HG02981 (cell line): ENCODE measurements around the gene ADAD1.
"Not testable (repeated sequence)": the region's sequence is repeated elsewhere in the genome, so short reads cannot be mapped to it uniquely, and the experiment has no call there.

Source experiments
- ATAC-seq: cut with Tn5 transposase; IDR thresholded peaks from one replicate; pipeline ENCODE4 v1.9.1; 2021; ENCODE audit warnings: mild to moderate bottlenecking, moderate library complexity; ENCODE audit not compliant: unreplicated experiment

ADAD1 gene

DNA sequence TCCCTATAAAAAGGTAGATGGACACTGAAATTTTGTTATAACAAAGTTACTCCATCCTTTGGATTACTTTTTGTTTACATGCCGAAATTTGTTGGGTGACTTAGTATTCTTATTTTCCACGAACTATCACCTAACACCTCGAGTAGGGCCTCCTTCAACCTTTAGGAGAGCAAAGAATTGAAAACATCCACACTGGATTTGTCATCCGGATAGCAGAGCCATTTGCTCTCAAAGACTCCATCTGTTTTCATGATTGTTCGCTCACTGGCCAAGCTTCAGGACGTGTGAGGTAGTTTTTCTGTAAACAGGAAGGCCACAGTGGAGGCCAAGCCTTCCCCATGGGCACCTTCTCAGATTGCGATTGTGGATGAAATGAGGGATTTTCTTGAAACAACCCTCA is at the start of gene ADAD1:
ADAD1 (plus strand) TSS at position 301 of the 400 bp plus-strand sequence. CDS start 1,059 bp downstream, outside the sequence.
- no peak for ATAC-seq

DNA sequence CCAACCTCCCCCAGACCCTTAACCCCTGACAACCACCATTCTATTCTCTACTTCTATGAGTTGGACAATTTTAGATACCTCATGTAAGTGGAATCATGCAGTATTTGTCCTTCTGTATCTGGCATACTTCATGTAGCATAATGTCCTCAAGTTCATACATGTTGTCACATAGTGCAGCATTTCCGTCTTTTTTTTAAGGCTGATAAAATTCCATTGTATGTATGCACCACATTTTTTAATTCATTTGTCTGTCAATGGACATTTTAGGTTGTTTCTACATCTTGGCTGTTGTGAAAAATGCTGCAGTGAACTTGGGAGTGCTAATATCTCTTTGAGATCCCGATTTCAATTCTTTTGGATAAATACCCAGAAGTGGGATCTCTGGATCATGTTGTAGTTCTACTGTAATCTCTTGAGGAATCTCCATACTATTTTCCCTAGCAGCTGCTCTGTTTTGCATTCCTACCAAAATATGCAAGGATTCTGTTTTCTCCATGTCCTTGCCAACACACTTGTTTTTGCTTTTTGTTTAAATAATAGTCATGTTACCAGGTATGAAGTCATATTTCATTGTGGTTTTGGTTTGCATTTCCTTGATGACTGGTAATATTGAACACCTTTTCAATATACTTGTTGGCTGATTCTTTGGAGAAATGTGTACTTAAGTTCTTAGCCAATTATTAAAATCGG is 48.8 kb upstream of the ADAD1 start:
- ATAC-seq: no peak

- no peak for ATAC-seq
Observed at GRCh38 chr4:122331195-122331594, 47.6 kb upstream of the ADAD1 start.

GRCh38 chr4:122334828-122335227 is 44.0 kb upstream of the ADAD1 start:
- no peak for ATAC-seq

DNA sequence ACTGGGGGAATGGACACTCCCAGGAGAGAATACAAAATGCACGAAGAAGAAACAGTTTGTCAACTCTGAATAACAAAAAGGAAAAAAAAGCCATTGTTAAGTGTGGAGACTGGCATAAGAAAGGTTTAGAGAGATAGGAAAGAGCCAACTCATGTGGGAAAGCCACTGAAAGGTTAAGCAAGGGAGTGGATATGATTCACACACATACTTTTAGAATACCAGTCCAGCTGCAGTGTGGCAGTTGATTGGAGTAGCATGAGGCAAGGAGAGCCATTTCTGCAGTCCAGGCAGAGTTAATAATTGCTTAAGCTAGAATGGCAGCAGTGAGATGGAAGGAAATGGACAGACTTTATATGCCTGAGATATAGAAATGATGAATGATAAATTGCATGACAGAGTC is 36.9 kb upstream of the ADAD1 start:
- ATAC-seq: no peak

DNA sequence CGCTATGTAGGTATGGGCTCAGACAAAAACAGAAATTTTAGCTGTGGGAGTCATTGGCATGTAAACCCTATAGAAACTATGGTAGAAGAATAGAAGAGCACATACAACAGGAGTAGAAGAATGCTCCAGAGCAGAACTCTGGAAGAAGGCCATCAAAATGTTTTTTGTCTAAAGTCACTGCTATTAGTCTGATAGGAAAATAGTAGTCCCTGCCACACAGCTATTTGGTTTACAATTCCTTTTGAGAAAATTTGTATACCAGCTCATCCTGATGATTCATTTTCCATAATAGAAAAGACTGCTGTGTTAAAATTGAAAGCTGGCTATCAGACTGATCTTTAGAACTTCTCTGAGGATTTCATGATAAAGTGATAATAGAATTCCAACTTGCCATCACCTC is 32.8 kb upstream of the ADAD1 start:
- ATAC-seq: no peak

GRCh38 chr4:122346503-122346902 is 32.3 kb upstream of the ADAD1 start:
- no peak for ATAC-seq

DNA sequence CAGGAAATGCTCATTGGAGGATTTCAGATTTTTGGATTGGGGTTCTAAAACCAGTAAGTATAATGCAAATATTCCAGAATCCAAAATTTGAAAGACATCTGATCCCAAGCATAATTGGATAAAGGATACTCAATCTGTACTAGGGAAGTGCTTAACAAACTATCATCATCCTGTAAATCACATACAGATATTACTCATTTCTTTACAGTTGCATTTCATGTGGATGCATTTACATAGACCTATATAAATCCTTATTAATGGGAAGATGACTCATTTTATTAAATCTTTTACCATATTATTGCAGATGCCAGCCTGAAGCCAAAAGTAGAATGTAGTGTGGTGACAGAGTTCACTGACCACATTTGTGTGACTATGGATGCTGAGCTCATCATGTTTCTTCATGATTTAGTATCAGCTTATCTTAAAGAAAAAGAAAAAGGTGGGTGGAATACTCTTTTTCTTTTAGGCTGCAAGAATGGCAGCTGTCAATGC is 22.4 kb upstream of the ADAD1 start:
- no peak for ATAC-seq

GRCh38 chr4:122360754-122361153 is 18.1 kb upstream of the ADAD1 start:
- peak; percentile 77 for ATAC-seq

GRCh38 chr4:122364700-122365404 is 14.0 kb upstream of the ADAD1 start:
- no peak for ATAC-seq

- not testable (repeated sequence) for ATAC-seq
Observed at GRCh38 chr4:122368786-122369185, 10.0 kb upstream of the ADAD1 start.

DNA sequence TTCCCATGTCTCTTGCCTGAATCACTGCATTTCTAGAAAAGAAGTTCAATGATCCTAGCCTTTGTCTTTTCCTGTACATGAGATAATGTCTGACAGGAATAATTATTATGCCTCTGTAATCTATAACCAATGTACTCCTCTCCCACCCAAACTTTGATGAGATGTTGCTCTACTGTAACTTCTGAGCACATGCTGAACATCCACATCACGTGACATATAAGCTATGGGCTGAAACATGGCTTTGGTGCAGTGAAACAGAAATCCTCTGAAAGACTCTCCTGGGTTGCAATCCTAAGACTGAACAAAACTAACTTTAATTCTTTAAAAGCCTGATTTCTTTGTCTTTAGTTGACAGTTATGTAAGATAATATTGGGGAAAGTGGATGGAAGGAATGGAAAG is 1.5 kb upstream of the ADAD1 start:
- ATAC-seq: no peak

DNA sequence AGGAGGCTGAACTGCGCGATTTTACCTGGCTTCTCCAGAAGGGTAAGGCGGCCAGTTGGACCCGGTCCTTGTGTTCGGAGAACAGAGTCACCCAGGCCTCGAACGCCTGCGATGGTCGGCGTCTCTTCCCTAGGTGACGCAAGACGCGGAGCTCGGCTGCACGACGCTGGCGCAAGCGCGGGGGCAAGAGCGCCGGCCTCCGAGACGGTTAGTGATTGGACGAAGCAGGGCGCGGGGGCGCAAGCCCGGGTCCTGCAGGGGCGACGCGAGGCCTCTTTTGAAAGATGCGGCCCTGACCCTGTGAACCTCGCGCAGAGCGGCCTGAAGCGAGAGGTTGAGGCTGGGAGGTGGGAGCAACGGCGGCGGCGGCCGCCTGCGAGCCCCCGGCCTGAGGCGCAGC is 428 bp downstream of the ADAD1 start:
- no peak for ATAC-seq

DNA sequence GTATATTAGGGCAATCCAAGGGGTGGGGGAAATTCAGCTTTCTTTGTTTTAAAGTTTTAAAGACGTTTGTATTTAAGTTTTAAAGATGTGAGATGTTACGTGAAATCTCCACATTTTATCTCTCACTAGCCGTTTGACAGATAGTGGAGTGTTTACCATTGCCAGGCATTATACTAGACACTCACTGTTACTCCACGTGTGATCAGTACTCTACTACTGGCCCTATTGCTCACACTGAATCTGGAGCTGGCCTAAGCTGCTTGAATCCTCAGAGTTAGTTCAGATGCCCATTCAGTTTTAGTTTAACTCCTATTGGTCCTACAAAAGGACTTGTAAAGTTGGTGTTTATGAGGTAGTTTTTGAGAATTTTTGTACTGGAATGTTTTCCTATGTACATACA is 4.5 kb downstream of the ADAD1 start:
- no peak for ATAC-seq

DNA sequence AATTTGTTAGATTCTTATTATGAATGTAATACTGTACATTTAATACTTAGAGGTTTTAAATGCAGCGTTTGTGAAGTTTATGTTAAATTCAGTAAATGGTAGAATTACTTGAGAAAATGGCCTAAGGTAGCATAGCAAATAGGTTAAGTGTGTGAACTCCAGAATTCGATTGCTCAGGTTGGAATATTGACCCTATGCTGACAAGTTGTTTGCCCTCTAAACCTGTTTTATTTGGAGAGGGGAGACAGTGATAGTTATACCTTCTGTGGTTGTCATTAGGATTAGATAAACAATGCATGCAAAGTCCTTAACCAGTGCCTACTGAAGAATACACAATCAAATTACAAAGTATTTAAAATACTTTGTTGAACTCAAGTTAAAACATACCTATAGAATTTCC is 5.4 kb downstream of the ADAD1 start:
- ATAC-seq: no peak

- no peak for ATAC-seq
Observed at GRCh38 chr4:122393276-122393675, 14.5 kb downstream of the ADAD1 start.

GRCh38 chr4:122403861-122404260 is 25.1 kb downstream of the ADAD1 start:
- ATAC-seq: no peak

DNA sequence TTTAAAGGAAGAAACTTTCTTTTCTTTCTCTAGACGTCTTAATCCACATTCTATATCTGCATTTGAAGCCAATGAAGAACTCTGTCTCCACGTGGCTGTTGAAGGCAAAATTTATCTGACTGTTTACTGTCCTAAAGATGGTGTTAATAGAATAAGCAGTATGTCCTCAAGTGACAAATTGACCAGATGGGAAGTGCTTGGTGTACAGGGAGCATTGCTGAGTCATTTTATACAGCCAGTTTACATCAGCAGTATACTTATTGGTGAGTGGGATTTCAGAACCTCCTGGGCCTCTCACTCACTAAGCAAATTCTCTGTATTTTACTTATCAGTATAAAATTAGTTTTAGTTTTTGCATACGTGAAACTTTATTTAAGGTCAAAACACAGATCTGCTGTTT is 33.7 kb downstream of the ADAD1 start:
- no peak for ATAC-seq

DNA sequence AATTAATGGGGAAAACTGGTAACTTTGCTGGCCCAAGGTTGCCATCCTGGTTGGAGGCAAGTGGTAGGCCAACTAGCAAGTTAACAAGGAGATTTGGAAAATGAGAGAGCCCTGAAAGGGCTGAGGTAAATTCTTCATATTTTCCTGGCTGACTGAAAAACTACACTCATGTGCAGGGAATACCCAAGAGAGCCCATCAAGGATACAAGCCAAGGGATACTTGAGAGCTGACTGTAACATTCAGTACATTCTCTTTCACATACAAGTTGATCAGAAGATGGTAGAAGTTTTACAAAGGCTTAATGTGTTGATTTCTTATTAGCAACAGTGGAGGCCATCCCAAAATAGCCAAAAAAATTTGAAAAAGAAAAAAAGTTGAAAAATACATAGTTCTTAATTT is 44.4 kb downstream of the ADAD1 start:
- ATAC-seq: no peak

DNA sequence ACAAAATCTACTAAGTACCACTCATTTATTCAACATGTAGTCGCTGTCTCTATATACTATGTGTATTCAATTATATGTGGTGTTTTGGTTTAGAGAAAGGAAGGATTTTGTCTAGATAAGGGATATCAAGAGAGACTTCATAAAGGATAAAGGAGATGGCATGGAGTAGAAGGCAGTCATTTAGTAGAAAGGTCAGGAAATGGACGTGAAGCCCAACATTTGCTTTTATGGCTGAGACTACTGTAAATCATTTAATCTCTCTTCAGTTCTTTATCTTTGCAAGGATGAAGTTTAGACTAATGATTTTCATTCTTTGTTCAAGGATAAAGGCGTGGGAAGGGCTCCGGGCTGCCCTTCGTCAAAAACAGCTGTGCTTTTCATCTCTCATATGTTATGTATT is 52.5 kb downstream of the ADAD1 start:
- no peak for ATAC-seq

DNA sequence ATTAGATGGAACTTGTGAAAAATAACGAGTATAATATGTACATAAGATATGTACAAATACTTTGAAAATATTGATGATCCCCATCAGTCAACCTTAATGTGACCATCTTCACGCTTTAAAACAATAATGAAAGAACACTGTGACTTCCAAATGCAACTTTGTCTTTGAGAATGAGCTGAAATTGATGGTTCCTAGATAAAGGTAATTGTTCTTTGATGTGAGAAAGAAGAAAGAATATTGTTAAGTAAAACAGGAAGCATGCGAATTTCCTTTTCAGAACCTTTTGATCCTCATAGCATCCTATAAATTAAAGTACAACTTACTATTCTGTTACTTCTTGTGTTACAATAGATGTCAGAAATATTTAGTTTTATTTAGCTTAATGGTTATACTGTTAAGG is 55.5 kb downstream of the ADAD1 start:
- no peak for ATAC-seq

GRCh38 chr4:122450847-122451246 is 72.0 kb downstream of the ADAD1 start:
- ATAC-seq: no peak
